ENCODE measurements around the gene EGR2. TPM values are rescaled to one million over a fixed set of nuclear protein-coding genes. Genes with fewer than 3 reads are reported as not detected.

Gene EGR2
- total RNA-seq, 1 experiment from 2014 or later = 0.82 TPM

GRCh38 chr10:62792261-62792660 is 23.9 kb downstream of the EGR2 start:
- no peak for ATAC-seq
- BruUV-seq (replicated peaks) = no TSS peak
- no peak for DNase-seq (ENCODE audit: low read depth, low spot score)
- intact Hi-C loops (cut with micrococcal nuclease; ENCODE audit: unreplicated experiment) = no loop called here
- H3K27me3 ChIP-seq (ENCODE audit: control insufficient read depth, insufficient read depth, low read length) = peaks cover 20% of the 10 kb centered on the region
- POLR2A ChIA-PET = no interaction called here
- H3K27ac ChIP-seq (ENCODE audit: low read length) = no peak overlapping the region
- no peaks in the 10 kb centered on the region for H3K4me1 ChIP-seq (ENCODE audit: control insufficient read depth, insufficient read depth, low read length)
- H3K9me3 ChIP-seq (ENCODE audit: control insufficient read depth, insufficient read depth, low read depth, low read length) = no peaks in the 10 kb centered on the region
- TF ChIP-seq CTCF (IDR thresholded peaks at IDR 0.05) = no peak
- no peak for TF ChIP-seq SIN3A (IDR thresholded peaks at IDR 0.05; ENCODE audit: borderline replicate concordance, insufficient read depth, low read depth, low read length)
- no peak for TF ChIP-seq POLR2AphosphoS5 (IDR thresholded peaks at IDR 0.05; ENCODE audit: low read depth, low read length)
- no peak for TF ChIP-seq REST (IDR thresholded peaks at IDR 0.05; ENCODE audit: insufficient read depth in 1 of 2, low read depth in 2 of 2, low read length in 1 of 2)
- TF ChIP-seq TCF7L2 (IDR thresholded peaks at IDR 0.05; ENCODE audit: low read depth, low read length) = no peak
- in situ Hi-C loops (cut with HindIII; ENCODE audit: low pct_unique_long_range_greater_than_20kb, low sequenced_read_pairs) = no loop called here
- CTCF ChIA-PET = no interaction called here
- no peak overlapping the region for H3K4me3 ChIP-seq (ENCODE audit: low read depth in 2 of 2, low read length in 2 of 2)
- H3K36me3 ChIP-seq (ENCODE audit: control insufficient read depth, insufficient read depth, low read length) = no peaks in the 10 kb centered on the region

GRCh38 chr10:62790571-62790970 is 25.6 kb downstream of the EGR2 start:
- Histone ChIP-seq H3K27ac (ENCODE audit: low read length) (no peak overlapping the region), H3K9me3 (ENCODE audit: control insufficient read depth, insufficient read depth, low read depth, low read length) (no peaks in the 10 kb centered on the region), H3K4me1 (ENCODE audit: control insufficient read depth, insufficient read depth, low read length) (no peaks in the 10 kb centered on the region), H3K36me3 (ENCODE audit: control insufficient read depth, insufficient read depth, low read length) (no peaks in the 10 kb centered on the region), H3K4me3 (ENCODE audit: low read depth in 2 of 2, low read length in 2 of 2) (no peak overlapping the region), H3K27me3 (ENCODE audit: control insufficient read depth, insufficient read depth, low read length) (peaks cover 13% of the 10 kb centered on the region)
- no TSS peak for BruUV-seq (replicated peaks)
- intact Hi-C loops (cut with micrococcal nuclease; ENCODE audit: unreplicated experiment) = no loop called here
- ATAC-seq (no peak), DNase-seq (ENCODE audit: low read depth, low spot score) (no peak)
- TF ChIP-seq TCF7L2 (IDR thresholded peaks at IDR 0.05; ENCODE audit: low read depth, low read length) (no peak), POLR2AphosphoS5 (IDR thresholded peaks at IDR 0.05; ENCODE audit: low read depth, low read length) (no peak), CTCF (IDR thresholded peaks at IDR 0.05) (no peak), REST (IDR thresholded peaks at IDR 0.05; ENCODE audit: insufficient read depth in 1 of 2, low read depth in 2 of 2, low read length in 1 of 2) (no peak), SIN3A (IDR thresholded peaks at IDR 0.05; ENCODE audit: borderline replicate concordance, insufficient read depth, low read depth, low read length) (no peak)
- in situ Hi-C loops (cut with HindIII; ENCODE audit: low pct_unique_long_range_greater_than_20kb, low sequenced_read_pairs) = no loop called here
- CTCF ChIA-PET = no interaction called here
- POLR2A ChIA-PET = no interaction called here

All from Panc1 (cell line).